A673 (cell line): ENCODE measurements around the gene RFTN1. TPM values are rescaled to one million over a fixed set of nuclear protein-coding genes. Genes with fewer than 3 reads are reported as not detected.

Source experiments
- BruUV-seq: library from RNA; stranded (reverse); fragments of 400-500 nt; replicated peaks from 2 replicates; lab custom pipeline; 2021; lab: Mats Ljungman, UMichigan
- CTCF ChIA-PET: fragments of 300-600 bp; sonication (Branson Sonifier 250); formaldehyde crosslinking; loops from one replicate; lab custom pipeline; 2022; ENCODE audit warnings: antibody characterized with exemption; lab: Charles Lee
- POLR2A ChIA-PET: fragments of 300-600 bp; sonication (Branson Sonifier 250); formaldehyde crosslinking; loops from one replicate; lab custom pipeline; 2022; ENCODE audit warnings: antibody characterized with exemption; ENCODE audit not compliant: low non-redundant PET; lab: Charles Lee
- DNase-seq: peaks from one replicate; pipeline ENCODE4 v3.0.0-alpha.2; 2015; ENCODE audit warnings: low spot score
- H3K27ac ChIP-seq: fragments of 200-600 bp; sonication (generic); 2 replicates; pipeline ENCODE4 v1.5.1; 2016; ENCODE audit warnings: mixed run types, low read depth, mild to moderate bottlenecking, mixed read lengths, antibody characterized with exemption, low read length; ENCODE audit not compliant: poor library complexity, severe bottlenecking
- H3K27me3 ChIP-seq: fragments of 200-600 bp; sonication (generic); replicated peaks from 2 replicates; pipeline ENCODE4 v1.6.1; 2017; ENCODE audit warnings: mixed run types, low read depth, mild to moderate bottlenecking, mixed read lengths, antibody characterized with exemption, low read length; ENCODE audit not compliant: insufficient read depth, poor library complexity
- H3K36me3 ChIP-seq: fragments of 200-600 bp; sonication (generic); 2 replicates; pipeline ENCODE4 v1.6.1; 2016; ENCODE audit warnings: mixed run types, mild to moderate bottlenecking, mixed read lengths, antibody characterized with exemption, low read length; ENCODE audit not compliant: insufficient read depth, poor library complexity, severe bottlenecking
- H3K4me1 ChIP-seq: fragments of 200-600 bp; sonication (generic); 2 replicates; pipeline ENCODE4 v1.6.1; 2017; ENCODE audit warnings: mixed run types, mild to moderate bottlenecking, mixed read lengths, antibody characterized with exemption, low read length; ENCODE audit not compliant: insufficient read depth, poor library complexity, severe bottlenecking
- H3K4me3 ChIP-seq: fragments of 200-600 bp; sonication (generic); 2 replicates; pipeline ENCODE4 v1.5.1; 2016; ENCODE audit warnings: low read depth, mixed run types, mild to moderate bottlenecking, mixed read lengths, low read length; ENCODE audit not compliant: poor library complexity, severe bottlenecking
- H3K9me3 ChIP-seq: fragments of 200-600 bp; sonication (generic); 2 replicates; pipeline ENCODE4 v1.6.1; 2016; ENCODE audit warnings: mixed run types, low read depth, mild to moderate bottlenecking, mixed read lengths, antibody characterized with exemption, low read length; ENCODE audit not compliant: poor library complexity, severe bottlenecking
- CTCF ChIP-seq: fragments of 300-800, 200-600 bp; sonication (generic); conservative IDR thresholded peaks from 2 replicates; pipeline ENCODE4 v1.5.1; 2017; ENCODE audit warnings: low read depth, mild to moderate bottlenecking, antibody characterized with exemption, low read length, moderate library complexity, mixed read lengths
- EZH2 ChIP-seq: fragments of 200-600 bp; sonication (generic); IDR thresholded peaks from 2 replicates; pipeline ENCODE4 v1.6.1; 2017; ENCODE audit warnings: borderline replicate concordance, low read depth, mild to moderate bottlenecking, mixed read lengths, antibody characterized with exemption, low read length; ENCODE audit not compliant: poor library complexity, severe bottlenecking
- intact Hi-C: fragments of 100-400 bp; cut with micrococcal nuclease; formaldehyde crosslinking; loops from one replicate; pipeline ENCODE4 v1.10.0; 2022; ENCODE audit not compliant: unreplicated experiment
- total RNA-seq: library from RNA; stranded (reverse); gene quantifications from 2 replicates; pipeline ENCODE4 v1.2.3, GENCODE V29; 2021

Gene RFTN1
- total RNA-seq, 1 experiment from 2014 or later, result 0.60 TPM

GRCh38 chr3:16372362-16373292 lies 140.9 kb downstream of the RFTN1 start:
- TF ChIP-seq CTCF (no peak), EZH2 (no peak)
- no TSS peak for BruUV-seq
- ChIA-PET CTCF (no interaction called here), POLR2A (no interaction called here)
- DNase-seq, result no peak
- Histone ChIP-seq H3K36me3 (no peaks in the 10 kb centered on the region), H3K4me1 (peaks cover 11% of the 10 kb centered on the region), H3K27ac (no peak overlapping the region), H3K27me3 (no peaks in the 10 kb centered on the region), H3K9me3 (no peaks in the 10 kb centered on the region), H3K4me3 (no peak overlapping the region)
- intact Hi-C loops, result no loop called here

GRCh38 chr3:16370872-16371740 lies 142.4 kb downstream of the RFTN1 start:
- no peaks in the 10 kb centered on the region for H3K27me3 ChIP-seq
- DNase-seq, result no peak
- ChIA-PET CTCF (no interaction called here), POLR2A (no interaction called here)
- no peaks in the 10 kb centered on the region for H3K36me3 ChIP-seq
- intact Hi-C loops, result no loop called here
- H3K9me3 ChIP-seq, result no peaks in the 10 kb centered on the region
- H3K27ac ChIP-seq, result no peak overlapping the region
- no peaks in the 10 kb centered on the region for H3K4me1 ChIP-seq
- no TSS peak for BruUV-seq
- H3K4me3 ChIP-seq, result no peak overlapping the region
- no peak for TF ChIP-seq EZH2
- TF ChIP-seq CTCF, result no peak

- no peak overlapping the region for H3K27ac ChIP-seq
- TF ChIP-seq CTCF, result no peak
- TF ChIP-seq EZH2, result no peak
- no peaks in the 10 kb centered on the region for H3K36me3 ChIP-seq
These were observed 143.0 kb downstream of the RFTN1 start for GRCh38 chr3:16370503-16370871.

More at GRCh38 chr3:16370503-16370871, 143.0 kb downstream of the RFTN1 start:
- no peaks in the 10 kb centered on the region for H3K9me3 ChIP-seq
- no peaks in the 10 kb centered on the region for H3K4me1 ChIP-seq
- intact Hi-C loops, result no loop called here
- no peak for DNase-seq
- H3K27me3 ChIP-seq, result no peaks in the 10 kb centered on the region
- BruUV-seq, result no TSS peak
- H3K4me3 ChIP-seq, result no peak overlapping the region
- ChIA-PET CTCF (no interaction called here), POLR2A (no interaction called here)
